MM.1S (cell line): ENCODE results near the gene POU5F2.

Experiments
- CTCF ChIP-seq: fragments of 300-600 bp; sonication (generic); IDR thresholded peaks from 2 replicates; pipeline ENCODE4 v1.5.1; 2016; ENCODE audit warnings: antibody characterized with exemption, low read length, mixed read lengths
- EZH2 ChIP-seq: fragments of 300-600 bp; sonication (generic); optimal IDR thresholded peaks from 2 replicates; pipeline ENCODE3; 2017; ENCODE audit warnings: low read depth, mild to moderate bottlenecking, antibody characterized with exemption, low read length, mixed read lengths

- TF ChIP-seq EZH2 (no peak), CTCF (no peak)
These were observed 18.8 kb downstream of the POU5F2 start for GRCh38 chr5:93722588-93722987.
